A673 (cell line): Measurements from ENCODE around the gene DFFB.

Experiments
- CTCF ChIP-seq: fragments of 300-800, 200-600 bp; sonication (generic); conservative IDR thresholded peaks from 2 replicates; pipeline ENCODE4 v1.5.1; 2017; ENCODE audit warnings: low read depth, mild to moderate bottlenecking, antibody characterized with exemption, low read length, moderate library complexity, mixed read lengths
- EZH2 ChIP-seq: fragments of 200-600 bp; sonication (generic); IDR thresholded peaks from 2 replicates; pipeline ENCODE4 v1.6.1; 2017; ENCODE audit warnings: borderline replicate concordance, low read depth, mild to moderate bottlenecking, mixed read lengths, antibody characterized with exemption, low read length; ENCODE audit not compliant: poor library complexity, severe bottlenecking

GRCh38 chr1:3928586-3928985 lies 71.3 kb downstream of the DFFB start:
- no peak for TF ChIP-seq CTCF
- no peak for TF ChIP-seq EZH2
